Activated CD4-positive, alpha-beta T cell treated with anti-CD3 and anti-CD28 coated beads, Interleukin-2, amount 50 U/mL, for 1 hour (primary cell): ENCODE measurements around the gene TIMM9.
"Not testable (repeated sequence)": the region's sequence is repeated elsewhere in the genome, so short reads cannot be mapped to it uniquely, and the experiment has no call there.

Source experiments
- DNase-seq: peaks from one replicate; pipeline ENCODE4 v3.0.0-alpha.2; 2020

Gene TIMM9, protein sequence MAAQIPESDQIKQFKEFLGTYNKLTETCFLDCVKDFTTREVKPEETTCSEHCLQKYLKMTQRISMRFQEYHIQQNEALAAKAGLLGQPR

DNA sequence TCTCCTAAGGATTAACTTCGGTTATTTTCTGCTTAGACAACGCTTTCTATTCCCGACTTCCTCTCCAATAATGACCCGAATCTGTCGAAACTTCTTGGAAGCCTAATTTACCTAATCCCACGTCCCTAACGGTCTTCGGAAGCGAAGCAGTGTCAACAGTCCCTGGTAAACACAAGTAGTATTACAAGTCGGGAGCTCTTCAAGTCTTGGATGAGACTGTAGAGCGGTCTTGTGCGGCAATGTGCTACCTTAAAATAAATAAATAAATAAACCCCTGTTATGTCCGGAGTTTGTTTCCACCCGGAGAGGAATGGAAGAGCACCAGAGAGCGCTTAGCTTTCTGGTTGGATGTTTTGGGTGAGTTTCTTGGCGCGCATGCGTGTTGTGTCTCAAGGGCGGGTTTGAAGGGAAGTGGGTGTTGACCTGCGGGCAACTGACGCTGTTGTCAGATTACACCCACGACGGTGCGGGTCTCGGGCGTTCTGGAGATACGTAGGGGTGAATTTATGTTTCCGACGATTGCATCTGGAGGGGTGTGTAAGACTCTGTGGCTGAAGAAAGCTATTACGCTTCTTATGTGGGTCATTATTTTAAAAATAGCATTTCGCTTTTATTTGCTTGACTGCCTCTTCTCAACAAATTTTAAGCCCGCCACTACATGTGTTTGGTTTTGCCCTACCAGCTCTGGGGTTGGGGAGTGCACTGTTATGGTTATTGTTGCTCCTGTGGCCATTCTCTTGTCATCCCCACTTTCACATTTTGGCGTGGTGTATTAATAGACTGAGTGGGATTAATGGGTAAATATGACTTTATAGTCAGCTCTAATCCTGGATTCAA, at the start of gene TIMM9, which contains the start of gene KIAA0586:
Gene TIMM9, minus strand, starts transcription at position 251 of the 837 bp plus-strand sequence. CDS start 15,586 bp downstream, outside the sequence.
Gene KIAA0586, plus strand, starts transcription at position 439 of the 837 bp plus-strand sequence. CDS start 546 bp downstream, outside the sequence.
- DNase-seq: peak; percentile 95

DNA sequence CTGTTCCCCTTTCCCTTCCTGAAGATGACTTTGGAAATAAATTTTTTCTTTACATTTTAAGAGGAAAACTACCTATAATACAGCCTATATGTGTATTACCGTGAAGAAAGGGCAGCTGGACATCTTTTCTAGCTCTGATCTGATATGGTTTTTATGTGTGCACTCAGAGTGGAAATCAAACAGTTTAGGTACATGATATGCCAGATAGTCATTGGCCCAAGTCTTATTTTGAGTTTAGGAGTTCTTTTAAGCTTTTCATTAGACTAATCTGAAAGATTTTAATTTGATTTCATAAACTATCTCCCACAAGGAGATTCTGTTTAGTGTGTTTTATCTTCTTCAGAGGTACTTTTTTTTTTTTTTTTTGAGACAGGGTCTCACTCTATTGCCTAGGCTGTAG, 49.0 kb upstream of the TIMM9 start:
- no peak for DNase-seq

DNA sequence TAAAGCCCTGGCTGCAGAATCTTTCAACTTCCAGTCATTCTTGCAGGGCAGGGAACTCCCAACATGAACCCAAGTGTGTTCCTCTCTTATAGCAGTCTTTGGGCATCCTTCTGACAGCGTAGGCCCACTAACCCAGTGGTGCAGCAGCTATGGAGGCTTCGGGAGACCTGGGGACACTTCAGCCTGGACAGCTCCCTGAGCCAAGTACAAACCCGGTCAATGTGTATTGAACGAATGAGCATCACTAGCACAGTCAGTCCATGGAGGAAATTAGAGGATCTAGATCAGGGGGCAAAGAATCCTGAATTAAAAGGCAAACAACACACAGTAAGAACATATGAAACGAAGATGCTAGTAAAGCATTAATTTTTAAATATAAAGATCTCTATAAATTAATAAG, 42.0 kb upstream of the TIMM9 start:
- no peak for DNase-seq

DNA sequence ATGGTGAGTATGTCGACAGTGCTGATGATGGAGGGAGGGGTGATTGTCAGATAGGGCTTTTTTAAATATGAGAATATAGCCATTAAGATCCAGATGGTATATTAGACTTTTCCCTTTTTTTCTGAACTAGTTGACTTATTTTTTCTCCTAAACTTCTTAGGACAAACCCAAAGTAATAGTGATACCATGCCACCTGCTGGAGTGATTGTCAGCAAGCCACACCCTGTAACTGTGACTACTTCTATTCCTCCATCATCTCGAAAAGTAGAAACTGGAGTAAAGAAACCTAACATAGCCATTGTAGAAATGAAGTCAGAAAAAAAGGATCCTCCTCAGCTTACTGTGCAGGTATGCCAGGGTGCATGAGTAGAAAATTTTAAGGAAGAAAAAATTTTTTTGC, 40.2 kb upstream of the TIMM9 start:
- DNase-seq: no peak

DNA sequence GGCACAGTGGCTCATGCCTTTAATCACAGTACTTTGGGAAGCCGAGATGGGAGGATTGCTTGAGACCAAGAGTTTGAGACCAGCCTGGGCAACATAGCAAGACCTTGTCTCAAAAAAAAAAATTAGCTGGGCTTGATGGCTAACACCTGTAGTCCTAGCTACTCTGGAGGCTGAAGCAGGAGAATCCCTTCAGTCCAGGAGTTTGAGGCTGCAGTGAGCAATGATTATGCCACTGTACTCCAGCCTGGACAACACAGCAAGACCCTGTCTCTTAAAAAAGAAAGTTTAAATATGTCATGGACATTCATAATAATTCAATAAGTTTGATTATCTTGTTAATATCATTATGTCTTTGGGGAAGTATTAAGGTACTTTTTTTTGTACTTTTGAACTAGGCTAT, 39.1 kb upstream of the TIMM9 start:
- DNase-seq: no peak

DNA sequence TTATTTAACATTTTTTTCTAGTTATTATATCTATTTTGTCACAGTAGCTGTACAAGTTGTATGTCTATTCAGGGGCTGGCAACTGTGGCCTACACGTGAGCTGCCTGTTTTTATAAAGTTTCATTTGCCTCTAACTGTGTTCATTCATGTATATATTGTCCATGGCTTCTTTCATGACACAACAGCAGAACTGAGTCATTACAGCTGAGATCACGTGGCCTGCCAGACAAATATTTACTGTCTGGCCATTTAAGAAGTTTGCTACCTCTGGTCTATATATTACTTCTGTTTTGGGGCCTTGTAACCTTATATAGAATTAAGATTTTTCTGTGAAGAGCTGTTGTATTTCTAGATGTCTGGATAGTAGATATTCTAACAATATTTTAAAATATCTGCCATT, 38.1 kb upstream of the TIMM9 start:
- no peak for DNase-seq

DNA sequence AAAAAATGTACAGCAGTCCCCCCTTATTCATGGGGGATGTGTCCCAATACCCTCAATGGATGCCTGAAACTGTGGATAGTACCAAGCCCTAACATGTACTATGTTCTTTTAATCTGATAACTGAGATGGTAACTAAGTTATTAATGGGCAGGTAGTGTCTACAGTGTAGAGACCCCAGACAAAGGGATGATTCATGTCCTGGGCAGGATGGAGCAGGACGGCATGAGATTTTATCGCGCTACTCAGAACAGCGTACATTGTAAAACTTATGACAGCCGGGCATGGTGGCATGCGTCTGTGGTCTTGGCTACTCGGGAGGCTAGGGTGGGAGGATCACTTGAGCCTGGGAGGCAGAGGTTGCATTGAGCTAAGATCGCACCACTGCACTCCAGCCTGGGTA, 37.3 kb upstream of the TIMM9 start:
- DNase-seq: no peak

DNA sequence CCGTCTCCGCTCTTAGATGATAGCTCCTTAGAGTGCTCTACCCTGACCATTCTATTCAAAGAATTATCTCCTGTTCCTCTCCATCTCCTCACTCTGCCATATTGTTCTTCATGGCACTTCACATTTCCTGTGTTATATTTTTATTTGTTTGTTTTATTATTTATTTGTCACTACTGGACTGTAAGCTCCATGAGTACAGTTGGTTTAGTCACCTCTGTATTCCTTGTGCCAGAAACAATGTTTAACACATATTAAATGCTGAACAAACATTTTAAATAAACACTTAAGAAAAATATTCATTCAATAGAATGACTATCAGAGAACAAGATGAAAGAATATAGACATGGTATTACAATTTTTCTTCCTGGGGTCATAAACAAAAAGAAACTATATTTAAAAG, 35.8 kb upstream of the TIMM9 start:
- no peak for DNase-seq

DNA sequence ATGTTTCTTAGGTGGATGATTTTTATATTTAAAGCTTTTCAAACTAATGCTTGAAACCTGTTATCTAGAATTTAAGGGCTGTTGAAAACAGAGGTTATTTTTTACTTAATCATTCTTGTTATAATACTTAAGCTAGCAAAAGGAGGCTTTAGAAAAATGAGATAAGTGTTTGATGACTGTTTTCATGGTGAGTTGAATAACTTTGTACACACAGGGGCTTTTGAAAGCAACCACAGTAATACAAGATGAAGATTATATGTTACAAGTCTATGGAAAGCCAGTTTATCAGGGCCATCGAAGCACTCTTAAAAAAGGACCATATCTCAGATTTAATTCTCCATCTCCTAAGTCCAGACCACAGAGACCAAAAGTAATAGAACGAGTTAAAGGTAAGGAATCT, 33.4 kb upstream of the TIMM9 start:
- DNase-seq: no peak

DNA sequence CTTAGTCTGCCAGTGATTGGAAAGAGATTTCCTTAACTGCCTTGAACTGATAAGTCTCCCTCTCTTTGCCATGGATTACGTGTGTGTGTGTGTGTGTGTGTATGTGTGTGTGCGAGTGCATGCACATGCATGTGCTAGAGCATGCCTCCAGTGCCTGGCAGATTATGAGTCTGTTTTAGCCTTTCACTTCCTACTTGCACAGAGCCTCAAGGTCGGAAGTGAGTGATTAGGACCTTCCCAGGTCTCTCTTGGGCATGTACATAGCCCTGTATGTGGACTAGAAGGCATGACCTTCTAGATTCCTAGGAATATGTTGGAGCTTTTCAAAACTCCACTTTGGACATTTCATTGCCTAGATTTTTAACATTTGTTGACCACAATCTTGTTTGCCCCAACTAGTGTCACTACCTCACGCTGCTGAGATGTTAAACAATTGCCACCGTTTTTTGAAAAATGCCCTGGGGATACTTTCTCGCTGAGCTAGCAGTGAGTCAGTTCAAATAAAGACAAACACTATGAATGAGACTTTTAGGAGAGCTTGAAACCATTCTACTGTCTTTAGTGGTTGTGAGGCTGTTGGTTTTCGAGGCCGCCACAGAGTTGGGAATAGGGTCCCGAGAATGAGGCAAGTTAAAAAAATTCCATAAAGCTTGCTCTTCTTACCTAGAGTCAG, 28.4 kb upstream of the TIMM9 start:
- no peak for DNase-seq

DNA sequence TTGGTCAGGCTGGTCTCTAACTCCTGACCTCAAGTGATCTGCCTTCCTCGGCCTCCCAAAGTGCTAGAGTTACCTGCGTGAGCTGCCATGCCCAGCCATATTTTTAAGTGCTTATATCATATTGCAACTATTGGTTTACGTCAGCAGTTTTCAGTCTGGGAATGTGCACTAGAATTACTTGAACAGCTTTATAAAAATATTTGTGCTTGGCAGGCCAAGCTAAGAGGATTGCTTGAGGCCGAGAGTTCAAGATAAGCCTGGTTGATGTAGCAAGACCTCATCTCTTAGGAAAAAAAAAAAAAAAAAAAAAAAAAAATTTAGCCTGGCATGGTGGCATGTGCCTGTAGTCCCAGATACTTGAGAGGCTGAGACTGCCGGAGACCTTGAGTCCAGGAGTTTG, 17.3 kb upstream of the TIMM9 start:
- DNase-seq: no peak

DNA sequence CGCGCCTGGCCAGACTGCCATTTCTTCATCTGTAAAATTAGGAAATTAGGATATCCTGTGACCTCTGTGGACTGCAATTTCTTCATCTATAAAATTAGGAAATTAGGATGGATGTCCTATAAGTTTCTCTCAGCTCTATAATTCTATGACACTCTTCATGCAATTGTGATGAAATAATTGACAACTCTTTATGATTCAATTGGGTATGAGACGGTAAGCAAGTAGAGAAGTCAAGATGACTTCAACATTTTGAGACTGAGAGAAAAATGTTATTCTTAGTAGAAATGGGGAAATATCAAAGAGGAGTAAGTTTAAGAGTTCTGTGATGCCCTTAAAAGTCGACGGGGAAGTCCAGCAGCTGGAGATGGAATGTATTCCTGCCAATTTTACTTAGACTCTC, 12.1 kb upstream of the TIMM9 start:
- DNase-seq: no peak

DNA sequence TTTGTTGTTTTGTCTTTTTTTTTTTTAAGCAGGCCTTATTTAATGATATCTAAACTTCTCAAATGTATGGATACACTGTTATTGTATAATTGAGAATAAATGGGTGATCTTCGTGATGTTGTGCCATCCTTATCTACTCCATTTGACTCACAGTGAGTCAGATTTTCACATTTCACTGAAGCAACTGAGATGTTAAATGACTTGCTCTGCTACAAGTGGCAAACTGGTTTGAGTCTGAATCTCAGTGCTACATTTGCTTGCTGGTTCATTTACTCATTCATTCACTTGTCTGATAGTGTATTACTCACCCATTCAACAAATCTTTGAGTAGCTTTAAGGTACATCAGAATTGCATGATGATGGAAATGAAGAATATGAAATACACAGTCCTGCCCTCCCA, 2.8 kb upstream of the TIMM9 start:
- no peak for DNase-seq

DNA sequence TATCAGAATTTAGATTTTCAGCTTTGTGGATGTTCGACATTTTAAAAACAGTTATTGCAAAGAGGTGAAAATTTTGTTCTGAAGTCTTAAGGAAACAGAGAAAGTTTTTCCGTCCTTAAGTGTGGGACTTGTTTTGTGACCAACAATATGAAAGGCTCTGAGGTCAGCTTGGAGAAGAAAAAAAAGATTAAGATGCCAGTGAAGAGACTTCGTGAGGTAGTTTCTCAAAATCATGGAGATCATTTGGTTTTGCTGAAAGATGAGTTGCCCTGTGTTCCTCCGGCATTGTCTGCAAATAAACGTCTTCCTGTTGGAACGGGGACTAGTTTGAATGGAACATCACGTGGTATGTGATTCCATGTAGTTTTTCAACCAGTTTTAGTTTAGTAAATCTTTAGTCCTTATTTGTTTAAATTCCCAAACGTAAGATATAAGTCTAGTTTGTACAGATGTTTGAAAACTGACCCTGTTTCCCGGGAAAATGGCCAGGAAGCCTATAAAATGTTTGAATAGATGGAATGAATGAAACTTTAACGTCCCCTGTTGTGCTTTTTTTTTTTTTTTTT, 870 bp upstream of the TIMM9 start:
- DNase-seq: no peak

DNA sequence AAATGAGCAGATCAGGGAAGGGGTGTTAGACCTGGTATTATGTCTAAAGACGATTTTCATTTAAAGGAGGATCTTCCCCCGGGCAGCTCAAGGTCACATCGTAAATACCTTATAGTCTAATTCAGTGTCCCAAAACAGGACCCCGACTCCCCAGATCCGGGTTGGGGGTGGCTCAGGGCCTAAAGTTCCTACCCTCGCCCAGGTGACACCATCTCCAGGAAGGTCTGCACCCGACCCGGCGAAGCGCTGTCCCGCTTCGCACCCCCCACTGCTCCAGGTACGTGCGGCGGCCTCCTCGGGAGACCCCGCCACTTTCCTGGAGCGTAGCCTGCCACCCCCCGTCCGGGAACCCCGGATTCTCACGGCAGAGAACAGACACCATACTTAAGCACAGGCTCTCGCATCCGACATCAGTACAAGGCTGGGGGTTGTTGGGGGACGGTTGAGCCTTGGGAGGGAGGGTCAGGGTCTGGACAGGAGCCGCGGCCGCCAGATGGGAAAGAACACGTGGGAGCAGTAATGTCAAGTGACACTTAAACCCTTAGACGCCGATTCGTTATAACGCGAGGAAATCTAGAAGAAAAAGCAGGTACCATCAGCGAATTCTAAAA, 556 bp downstream of the TIMM9 start:
- DNase-seq: peak; percentile 40

DNA sequence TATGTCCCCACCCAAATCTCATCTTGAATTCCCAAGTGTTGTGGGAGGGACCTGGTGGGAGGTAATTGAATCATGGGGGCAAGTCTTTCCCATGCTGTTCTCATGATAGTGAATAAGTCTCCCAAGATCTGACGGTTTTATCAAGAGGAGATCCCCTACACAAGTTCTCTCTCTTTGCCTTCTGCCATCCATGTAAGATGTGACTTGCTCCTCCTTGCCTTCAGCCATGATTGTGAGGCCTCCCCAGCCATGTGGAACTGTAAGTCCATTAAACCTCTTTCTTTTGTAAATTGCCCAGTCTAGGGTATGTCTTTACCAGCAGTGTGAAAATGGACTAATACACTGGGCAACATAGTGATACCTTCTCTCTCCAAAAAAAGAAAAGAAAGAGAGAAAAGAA, 10.4 kb downstream of the TIMM9 start:
- DNase-seq: not testable (repeated sequence)

DNA sequence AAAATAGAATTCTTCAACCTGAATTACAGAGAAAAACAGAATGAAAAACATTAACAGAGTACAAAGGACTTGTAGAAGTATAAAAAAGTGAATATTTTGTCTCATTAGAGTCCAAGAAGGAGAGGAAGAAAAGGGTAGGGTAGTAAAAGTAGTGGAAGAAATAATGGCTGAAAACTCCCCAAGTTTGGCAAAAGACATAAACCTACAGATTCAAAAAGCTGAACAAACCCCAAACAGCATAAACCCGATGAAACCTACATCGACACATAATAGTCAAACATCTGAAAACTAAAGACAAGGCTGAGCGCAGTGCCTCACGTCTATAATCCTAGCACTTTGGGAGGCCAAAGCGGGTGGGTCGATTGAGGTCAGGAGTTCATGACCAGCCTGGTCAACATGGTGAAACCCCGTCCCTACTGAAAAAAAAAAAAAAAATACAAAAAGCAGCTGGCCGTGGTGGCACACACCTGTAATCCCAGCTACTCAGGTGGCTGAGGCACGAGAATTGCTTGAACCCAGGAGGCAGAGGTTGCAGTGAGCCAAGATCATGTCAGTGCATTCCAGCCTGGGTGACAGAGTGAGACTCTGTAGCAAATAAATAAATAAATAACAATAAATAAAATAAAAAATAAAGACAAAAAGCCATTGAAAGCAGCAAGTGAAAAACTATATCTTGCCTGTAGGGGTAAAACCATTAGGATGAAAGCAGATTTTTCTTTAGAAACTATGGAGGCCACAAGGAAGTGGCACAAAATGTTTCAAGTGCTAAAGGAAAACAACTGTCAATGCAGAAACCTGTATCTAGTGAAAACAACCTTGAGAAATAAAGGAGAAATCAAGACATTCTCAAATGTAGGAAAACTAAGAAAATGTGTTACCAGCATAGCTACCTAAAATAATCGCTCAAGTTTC, 11.4 kb downstream of the TIMM9 start:
- no peak for DNase-seq

DNA sequence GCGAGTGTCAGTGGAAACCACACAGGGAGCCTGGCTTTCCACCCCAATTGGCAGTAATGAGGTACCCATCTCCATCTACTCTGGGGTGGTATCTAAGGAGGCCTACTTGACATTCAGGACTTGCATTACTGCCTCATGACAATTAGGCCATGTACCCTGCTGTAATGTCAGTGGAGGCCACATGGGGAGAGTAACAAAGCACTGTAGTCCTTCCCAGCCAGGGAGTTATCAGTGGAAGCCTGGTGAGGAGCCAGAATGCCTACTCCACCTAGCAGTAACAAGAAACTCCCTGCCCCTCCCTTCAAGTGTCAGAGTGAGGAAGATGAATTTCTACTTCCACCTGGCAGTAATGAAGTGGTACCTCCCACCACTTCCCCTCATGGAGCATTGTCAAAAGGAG, 12.5 kb downstream of the TIMM9 start:
- no peak for DNase-seq

DNA sequence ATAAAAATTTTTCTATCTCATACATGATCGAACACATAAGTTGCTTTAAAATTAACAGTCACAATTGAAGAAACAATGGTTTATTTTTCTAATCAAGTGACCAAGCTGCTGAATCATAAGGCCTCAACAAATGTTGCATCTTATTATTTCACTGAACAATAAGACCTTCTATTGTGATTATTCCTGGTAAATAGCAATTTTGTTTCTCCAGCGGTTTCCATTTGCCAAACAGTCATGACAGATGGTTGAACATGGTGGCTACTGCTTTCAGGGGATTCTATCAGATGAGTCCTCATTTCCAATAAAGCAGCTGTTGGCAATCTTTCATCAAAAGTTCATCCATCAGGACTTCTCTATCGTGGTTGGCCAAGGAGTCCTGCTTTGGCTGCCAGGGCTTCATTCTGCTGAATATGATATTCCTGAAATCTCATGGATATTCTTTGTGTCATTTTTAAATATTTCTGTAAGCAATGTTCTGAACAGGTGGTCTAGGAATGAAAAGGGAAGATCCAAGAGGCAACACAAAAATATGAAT, 18.6 kb downstream of the TIMM9 start:
- DNase-seq: no peak

DNA sequence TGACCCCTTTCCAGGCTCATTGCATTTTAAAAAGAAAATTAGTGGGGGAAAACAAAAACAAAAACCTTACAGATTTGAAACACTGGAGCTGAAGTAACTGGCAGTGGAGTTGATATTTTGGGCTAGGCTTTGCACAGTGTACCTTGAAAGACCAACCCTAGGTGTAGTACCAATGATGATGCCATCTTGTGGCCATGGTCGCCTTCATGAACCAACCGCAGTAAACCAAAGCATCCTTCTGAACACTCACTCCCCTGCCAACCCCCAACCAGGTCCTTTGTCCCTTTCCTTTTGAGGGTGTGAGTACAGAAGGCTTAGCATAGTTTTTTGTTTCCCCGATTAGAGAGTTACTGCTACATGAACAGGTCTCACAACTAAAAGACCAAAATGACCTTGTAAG, 25.7 kb downstream of the TIMM9 start:
- no peak for DNase-seq

DNA sequence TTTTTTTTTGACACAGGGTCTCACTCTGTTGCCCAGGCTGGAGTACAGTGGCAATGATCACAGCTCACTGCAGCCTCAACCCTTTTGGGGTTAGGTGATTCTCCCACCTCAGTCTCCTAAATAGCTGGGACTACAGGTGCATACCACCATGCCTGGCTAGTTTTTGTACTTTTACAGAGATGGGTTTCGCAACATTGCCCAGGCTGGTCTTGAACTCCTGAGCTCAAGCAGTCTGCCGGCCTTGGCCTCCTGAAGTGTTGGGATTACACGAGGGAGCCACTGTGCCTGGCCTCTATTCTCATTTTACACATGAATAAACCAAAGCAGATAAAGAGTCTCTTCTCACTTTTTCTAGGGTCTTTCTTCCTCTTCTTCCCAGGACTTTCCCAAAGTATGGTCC, 28.4 kb downstream of the TIMM9 start:
- DNase-seq: no peak

DNA sequence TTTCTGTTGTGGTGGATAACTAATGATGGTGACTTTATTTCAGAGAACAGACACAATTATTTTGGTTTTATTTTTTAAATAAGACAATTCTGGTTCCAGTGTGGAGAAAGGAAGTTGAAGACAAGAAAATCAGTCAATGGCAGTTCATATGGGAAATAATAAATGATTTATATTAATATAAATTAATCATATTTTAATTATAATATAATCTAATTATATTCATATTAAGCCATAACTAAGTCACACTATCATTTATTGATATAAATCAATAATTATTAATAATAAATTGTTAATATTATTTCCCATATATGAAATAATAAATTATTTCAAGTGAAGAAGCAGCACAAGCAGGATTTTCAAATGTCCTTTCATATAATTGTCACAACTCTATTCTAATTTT, 28.8 kb downstream of the TIMM9 start:
- DNase-seq: no peak
